ENCODE data around the gene APEH. TPM values are rescaled to one million over a fixed set of nuclear protein-coding genes. Genes with fewer than 3 reads are reported as not detected.
"Not testable (repeated sequence)": the region's sequence is repeated elsewhere in the genome, so short reads cannot be mapped to it uniquely, and the experiment has no call there.

APEH gene
- total and polyA plus RNA-seq, 4 donors: 65.1 to 94.1 (median 87.5) TPM

DNA sequence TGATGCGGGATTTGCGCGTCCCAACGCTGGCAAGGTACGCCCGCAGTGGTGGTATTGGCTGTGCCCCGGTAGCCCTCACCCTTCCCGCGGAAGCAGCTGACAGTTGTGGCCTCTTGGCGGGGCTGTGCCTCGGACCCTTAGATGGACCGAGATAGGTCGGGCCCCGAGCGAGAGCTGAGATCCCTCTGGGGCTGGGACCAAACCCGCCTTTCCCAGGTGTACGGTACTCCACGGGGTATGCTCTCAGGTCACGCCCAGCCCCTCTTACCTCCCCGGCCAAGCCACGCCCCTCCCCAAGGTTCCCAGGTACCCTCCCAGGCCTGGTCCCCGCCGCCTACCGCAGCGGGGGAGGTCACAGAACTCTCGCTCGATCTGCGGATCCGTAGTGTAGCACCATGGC lies 12.2 kb downstream of the APEH start:
- peaks cover 7 to 29% (median 24%) of the 10 kb centered on the region in 4 donors for H3K4me1 ChIP-seq (ENCODE audit: control insufficient read depth in 4 of 4, insufficient read depth in 4 of 4, low read length in 3 of 4)
- not testable (repeated sequence) for H3K9ac ChIP-seq (ENCODE audit: low read depth in 1 of 2, low read length in 2 of 2); H3K27ac ChIP-seq (ENCODE audit: low read depth in 1 of 2, low read length in 2 of 2); H3K9me3 ChIP-seq (ENCODE audit: control insufficient read depth in 4 of 4, low read length in 3 of 4); H3K27me3 ChIP-seq (ENCODE audit: control insufficient read depth in 4 of 4, insufficient read depth in 4 of 4, low read length in 3 of 4)
- DNase-seq (ENCODE audit: low spot score): peak; percentile 68
- H3K4me3 ChIP-seq (ENCODE audit: low read depth in 1 of 3, low read length in 3 of 3): peak overlapping the region in 1 of 3 donors; percentile 92
- H3K36me3 ChIP-seq (ENCODE audit: control insufficient read depth in 4 of 4, insufficient read depth in 3 of 4, low read depth in 1 of 4, low read length in 3 of 4): peaks cover 14 to 30% (median 28%) of the 10 kb centered on the region in 4 donors
- 44% methylated on average over 25 of the region's 29 CpGs for WGBS

DNA sequence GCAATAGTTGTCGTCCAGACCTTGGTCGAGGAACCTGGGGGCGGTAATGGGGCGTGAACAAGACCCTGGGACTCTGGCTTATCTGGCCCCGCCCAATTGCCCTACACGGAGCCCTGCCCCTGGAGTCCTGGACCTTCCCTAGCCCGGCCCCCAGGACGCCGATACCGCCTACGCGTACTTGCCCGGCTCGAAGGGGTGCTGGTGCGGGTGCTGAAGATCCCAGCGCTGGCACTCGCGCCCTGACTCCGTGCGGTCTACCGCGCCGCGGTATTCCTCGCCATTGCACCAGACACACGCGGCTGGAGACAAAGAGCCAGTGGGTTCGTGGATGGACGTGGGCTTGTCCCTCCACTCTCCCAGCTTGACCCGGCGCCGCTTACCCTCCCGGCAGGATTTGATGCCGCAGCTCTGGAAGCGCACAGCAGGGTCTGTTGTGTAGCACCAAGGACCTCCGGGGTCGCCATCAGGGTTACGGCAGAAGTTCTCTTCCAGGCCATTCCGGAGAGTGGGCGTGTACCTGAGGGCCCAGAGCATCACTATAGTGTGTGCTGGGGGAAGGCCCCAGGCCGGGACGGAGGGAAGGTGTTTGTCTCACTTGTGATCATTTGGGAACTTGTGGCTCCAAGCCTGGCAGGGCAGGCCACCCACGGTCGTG lies 12.7 kb downstream of the APEH start:
- peaks cover 8 to 33% (median 26%) of the 10 kb centered on the region in 4 donors for H3K4me1 ChIP-seq (ENCODE audit: control insufficient read depth in 4 of 4, insufficient read depth in 4 of 4, low read length in 3 of 4)
- WGBS: 24% methylated on average over 44 of the region's 44 CpGs
- peak overlapping the region in 1 of 2 donors; percentile 88 for H3K27ac ChIP-seq (ENCODE audit: low read depth in 1 of 2, low read length in 2 of 2)
- H3K4me3 ChIP-seq (ENCODE audit: low read depth in 1 of 3, low read length in 3 of 3): peak overlapping the region in 2 of 3 donors; percentile 21 to 92
- H3K36me3 ChIP-seq (ENCODE audit: control insufficient read depth in 4 of 4, insufficient read depth in 3 of 4, low read depth in 1 of 4, low read length in 3 of 4): peaks cover 14 to 26% (median 23%) of the 10 kb centered on the region in 4 donors
- not testable (repeated sequence) for H3K9ac ChIP-seq (ENCODE audit: low read depth in 1 of 2, low read length in 2 of 2); H3K27me3 ChIP-seq (ENCODE audit: control insufficient read depth in 4 of 4, insufficient read depth in 4 of 4, low read length in 3 of 4); H3K9me3 ChIP-seq (ENCODE audit: control insufficient read depth in 4 of 4, low read length in 3 of 4)
- DNase-seq (ENCODE audit: low spot score): peak; percentile 88

GRCh38 chr3:49687424-49687795 lies 13.3 kb downstream of the APEH start:
- H3K4me3 ChIP-seq (ENCODE audit: low read depth in 1 of 3, low read length in 3 of 3): peak overlapping the region; percentile 21 to 92 (median 76)
- H3K9me3 ChIP-seq (ENCODE audit: control insufficient read depth in 4 of 4, low read length in 3 of 4); H3K9ac ChIP-seq (ENCODE audit: low read depth in 1 of 2, low read length in 2 of 2); DNase-seq (ENCODE audit: low spot score); H3K27me3 ChIP-seq (ENCODE audit: control insufficient read depth in 4 of 4, insufficient read depth in 4 of 4, low read length in 3 of 4): not testable (repeated sequence)
- H3K36me3 ChIP-seq (ENCODE audit: control insufficient read depth in 4 of 4, insufficient read depth in 3 of 4, low read depth in 1 of 4, low read length in 3 of 4): peaks cover 14 to 21% (median 18%) of the 10 kb centered on the region in 4 donors
- H3K27ac ChIP-seq (ENCODE audit: low read depth in 1 of 2, low read length in 2 of 2): peak overlapping the region; percentile 68 to 88
- 63% methylated on average over 12 of the region's 12 CpGs for WGBS
- H3K4me1 ChIP-seq (ENCODE audit: control insufficient read depth in 4 of 4, insufficient read depth in 4 of 4, low read length in 3 of 4): peaks cover 8 to 33% (median 26%) of the 10 kb centered on the region in 4 donors

GRCh38 chr3:49688338-49689045 lies 14.3 kb downstream of the APEH start:
- peak; percentile 76 for DNase-seq (ENCODE audit: low spot score)
- TF ChIP-seq HNF4G (IDR thresholded peaks at IDR 0.05) (peak; percentile 61), JUND (IDR thresholded peaks at IDR 0.05) (peak in 1 of 2 donors; percentile 6), SP1 (IDR thresholded peaks at IDR 0.05) (peak; percentile 82), YY1 (IDR thresholded peaks at IDR 0.05) (peak; percentile 46), GABPA (IDR thresholded peaks at IDR 0.05 in 1 of 2, conservative IDR thresholded peaks at IDR 0.05 in 1 of 2) (peak in 1 of 2 donors; percentile 81), TAF1 (conservative IDR thresholded peaks at IDR 0.05) (peak; percentile 62), HNF4A (conservative IDR thresholded peaks at IDR 0.05) (peak; percentile 90 to 91), RXRA (IDR thresholded peaks at IDR 0.05) (peak; percentile 65 to 67)
- TF ChIP-seq, protein P1, sequence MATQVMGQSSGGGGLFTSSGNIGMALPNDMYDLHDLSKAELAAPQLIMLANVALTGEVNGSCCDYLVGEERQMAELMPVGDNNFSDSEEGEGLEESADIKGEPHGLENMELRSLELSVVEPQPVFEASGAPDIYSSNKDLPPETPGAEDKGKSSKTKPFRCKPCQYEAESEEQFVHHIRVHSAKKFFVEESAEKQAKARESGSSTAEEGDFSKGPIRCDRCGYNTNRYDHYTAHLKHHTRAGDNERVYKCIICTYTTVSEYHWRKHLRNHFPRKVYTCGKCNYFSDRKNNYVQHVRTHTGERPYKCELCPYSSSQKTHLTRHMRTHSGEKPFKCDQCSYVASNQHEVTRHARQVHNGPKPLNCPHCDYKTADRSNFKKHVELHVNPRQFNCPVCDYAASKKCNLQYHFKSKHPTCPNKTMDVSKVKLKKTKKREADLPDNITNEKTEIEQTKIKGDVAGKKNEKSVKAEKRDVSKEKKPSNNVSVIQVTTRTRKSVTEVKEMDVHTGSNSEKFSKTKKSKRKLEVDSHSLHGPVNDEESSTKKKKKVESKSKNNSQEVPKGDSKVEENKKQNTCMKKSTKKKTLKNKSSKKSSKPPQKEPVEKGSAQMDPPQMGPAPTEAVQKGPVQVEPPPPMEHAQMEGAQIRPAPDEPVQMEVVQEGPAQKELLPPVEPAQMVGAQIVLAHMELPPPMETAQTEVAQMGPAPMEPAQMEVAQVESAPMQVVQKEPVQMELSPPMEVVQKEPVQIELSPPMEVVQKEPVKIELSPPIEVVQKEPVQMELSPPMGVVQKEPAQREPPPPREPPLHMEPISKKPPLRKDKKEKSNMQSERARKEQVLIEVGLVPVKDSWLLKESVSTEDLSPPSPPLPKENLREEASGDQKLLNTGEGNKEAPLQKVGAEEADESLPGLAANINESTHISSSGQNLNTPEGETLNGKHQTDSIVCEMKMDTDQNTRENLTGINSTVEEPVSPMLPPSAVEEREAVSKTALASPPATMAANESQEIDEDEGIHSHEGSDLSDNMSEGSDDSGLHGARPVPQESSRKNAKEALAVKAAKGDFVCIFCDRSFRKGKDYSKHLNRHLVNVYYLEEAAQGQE (IDR thresholded peaks at IDR 0.05): peak; percentile 76
- not testable (repeated sequence) for H3K9me3 ChIP-seq (ENCODE audit: control insufficient read depth in 4 of 4, low read length in 3 of 4); H3K27me3 ChIP-seq (ENCODE audit: control insufficient read depth in 4 of 4, insufficient read depth in 4 of 4, low read length in 3 of 4)
- peak overlapping the region; percentile 86 to 92 (median 92) for H3K4me3 ChIP-seq (ENCODE audit: low read depth in 1 of 3, low read length in 3 of 3)
- peaks cover 6 to 10% (median 8%) of the 10 kb centered on the region in 4 donors for H3K36me3 ChIP-seq (ENCODE audit: control insufficient read depth in 4 of 4, insufficient read depth in 3 of 4, low read depth in 1 of 4, low read length in 3 of 4)
- H3K9ac ChIP-seq (ENCODE audit: low read depth in 1 of 2, low read length in 2 of 2): peak overlapping the region; percentile 84 to 99
- peaks cover 8 to 33% (median 26%) of the 10 kb centered on the region in 4 donors for H3K4me1 ChIP-seq (ENCODE audit: control insufficient read depth in 4 of 4, insufficient read depth in 4 of 4, low read length in 3 of 4)
- H3K27ac ChIP-seq (ENCODE audit: low read depth in 1 of 2, low read length in 2 of 2): peak overlapping the region; percentile 88 to 97
- 37% methylated on average over 7 of the region's 7 CpGs for WGBS

Measured in liver (tissue), 9 donors.